ENCODE data around the gene HYOU1.
A peak's percentile ranks its signal among the peaks of the same experiment; 100 is the strongest.

Gene HYOU1

GRCh38 chr11:119089319-119089718 is 32.3 kb upstream of the HYOU1 start:
- H3K4me3 ChIP-seq (ENCODE audit: low read depth, low read length) = no peak overlapping the region
- TF ChIP-seq CTCF (IDR thresholded peaks at IDR 0.05; ENCODE audit: low read depth, low read length) = no peak

- no peak overlapping the region for H3K4me3 ChIP-seq (ENCODE audit: low read depth, low read length)
- TF ChIP-seq CTCF (IDR thresholded peaks at IDR 0.05; ENCODE audit: low read depth, low read length) = no peak
These were observed 31.4 kb upstream of the HYOU1 start for GRCh38 chr11:119088406-119088805.

GRCh38 chr11:119087747-119088241 is 30.8 kb upstream of the HYOU1 start:
- no peak overlapping the region for H3K4me3 ChIP-seq (ENCODE audit: low read depth, low read length)
- no peak for TF ChIP-seq CTCF (IDR thresholded peaks at IDR 0.05; ENCODE audit: low read depth, low read length)

GRCh38 chr11:119087123-119087522 is 30.1 kb upstream of the HYOU1 start:
- no peak overlapping the region for H3K4me3 ChIP-seq (ENCODE audit: low read depth, low read length)
- no peak for TF ChIP-seq CTCF (IDR thresholded peaks at IDR 0.05; ENCODE audit: low read depth, low read length)

- no peak for TF ChIP-seq CTCF (IDR thresholded peaks at IDR 0.05; ENCODE audit: low read depth, low read length)
- peak overlapping the region; percentile 66 for H3K4me3 ChIP-seq (ENCODE audit: low read depth, low read length)
These were observed 28.4 kb upstream of the HYOU1 start for GRCh38 chr11:119085437-119085847.

- no peak for TF ChIP-seq CTCF (IDR thresholded peaks at IDR 0.05; ENCODE audit: low read depth, low read length)
- H3K4me3 ChIP-seq (ENCODE audit: low read depth, low read length) = peak within 1 kb of the TSS; percentile 66
These were observed 27.8 kb upstream of the HYOU1 start, which contains the start of gene HMBS for GRCh38 chr11:119084663-119085436. TSS of gene HMBS (plus strand) at chr11:119084881. CDS start at chr11:119085034, 153 bp downstream.

GRCh38 chr11:119081682-119082260 is 24.8 kb upstream of the HYOU1 start:
- no peak overlapping the region for H3K4me3 ChIP-seq (ENCODE audit: low read depth, low read length)
- TF ChIP-seq CTCF (IDR thresholded peaks at IDR 0.05; ENCODE audit: low read depth, low read length) = no peak

Data from WI38 (cell line).